ENCODE data around the gene CAMK1D. TPM values are rescaled to one million over a fixed set of nuclear protein-coding genes. Genes with fewer than 3 reads are reported as not detected.
A peak's percentile ranks its signal among the peaks of the same experiment; 100 is the strongest.

CAMK1D gene
- total RNA-seq, 1 donor from 2014 or later, result 58.8 TPM

- POLR2A ChIA-PET, result no interaction called here
- no peak for TF ChIP-seq CTCF (IDR thresholded peaks at IDR 0.05)
- H3K9me3 Mint-ChIP-seq, result no peaks in the 10 kb centered on the region
- intact Hi-C loops (cut with micrococcal nuclease), result no loop called here
- DNase-seq (no peak), ATAC-seq (ENCODE audit: low read depth) (no peak)
- no peak overlapping the region for H3K4me3 Mint-ChIP-seq
- H3K4me1 Mint-ChIP-seq, result peaks cover 50% of the 10 kb centered on the region
- CTCF ChIA-PET, result no interaction called here
- H3K36me3 Mint-ChIP-seq (ENCODE audit: low read depth), result peaks cover 17% of the 10 kb centered on the region
- peak overlapping the region; percentile 77 for H3K27ac Mint-ChIP-seq
- no peaks in the 10 kb centered on the region for H3K27me3 Mint-ChIP-seq
Observed at GRCh38 chr10:12568391-12569009, 219.2 kb downstream of the CAMK1D start.

GRCh38 chr10:12572281-12572680 is 222.9 kb downstream of the CAMK1D start:
- no peaks in the 10 kb centered on the region for H3K27me3 Mint-ChIP-seq
- ChIA-PET CTCF (no interaction called here), POLR2A (no interaction called here)
- intact Hi-C loops (cut with micrococcal nuclease), result no loop called here
- DNase-seq, result no peak
- TF ChIP-seq CTCF (IDR thresholded peaks at IDR 0.05), result no peak
- ATAC-seq (ENCODE audit: low read depth), result no peak
- H3K9me3 Mint-ChIP-seq, result no peaks in the 10 kb centered on the region
- peaks cover 38% of the 10 kb centered on the region for H3K36me3 Mint-ChIP-seq (ENCODE audit: low read depth)
- H3K4me1 Mint-ChIP-seq, result peaks cover 15% of the 10 kb centered on the region
- no peak overlapping the region for H3K27ac Mint-ChIP-seq
- H3K4me3 Mint-ChIP-seq, result no peak overlapping the region

- H3K4me3 Mint-ChIP-seq, result no peak overlapping the region
- CTCF ChIA-PET, result no interaction called here
- H3K27me3 Mint-ChIP-seq, result no peaks in the 10 kb centered on the region
- no peak for DNase-seq
- intact Hi-C loops (cut with micrococcal nuclease), result no loop called here
- TF ChIP-seq CTCF (IDR thresholded peaks at IDR 0.05), result no peak
- peaks cover 53% of the 10 kb centered on the region for H3K36me3 Mint-ChIP-seq (ENCODE audit: low read depth)
- peaks cover 25% of the 10 kb centered on the region for H3K4me1 Mint-ChIP-seq
- ATAC-seq (ENCODE audit: low read depth), result no peak
- H3K27ac Mint-ChIP-seq, result no peak overlapping the region
- no peaks in the 10 kb centered on the region for H3K9me3 Mint-ChIP-seq
- POLR2A ChIA-PET, result no interaction called here
Observed at GRCh38 chr10:12577610-12578009, 228.3 kb downstream of the CAMK1D start.

- H3K27me3 Mint-ChIP-seq, result no peaks in the 10 kb centered on the region
- TF ChIP-seq CTCF (IDR thresholded peaks at IDR 0.05), result no peak
- no peak for DNase-seq
- ChIA-PET CTCF (no interaction called here), POLR2A (interaction anchor here (0.7 kb wide), 1 partner anchor 112 kb away, joined by 5 read pairs; no protein-coding TSS in a partner anchor)
- peak overlapping the region; percentile 5 for H3K27ac Mint-ChIP-seq
- H3K9me3 Mint-ChIP-seq, result peaks cover under 1% of the 10 kb centered on the region
- intact Hi-C loops (cut with micrococcal nuclease), result no loop called here
- peak; percentile 21 for ATAC-seq (ENCODE audit: low read depth)
- no peak overlapping the region for H3K4me3 Mint-ChIP-seq
- peaks cover 29% of the 10 kb centered on the region for H3K4me1 Mint-ChIP-seq
- H3K36me3 Mint-ChIP-seq (ENCODE audit: low read depth), result peaks cover 40% of the 10 kb centered on the region
Observed at GRCh38 chr10:12579954-12580858, 230.9 kb downstream of the CAMK1D start.

- no peak for TF ChIP-seq CTCF (IDR thresholded peaks at IDR 0.05)
- CTCF ChIA-PET, result no interaction called here
- POLR2A ChIA-PET, result interaction anchor here (0.6 kb wide), 1 partner anchor 42 kb away, joined by 5 read pairs; no protein-coding TSS in a partner anchor
- H3K4me1 Mint-ChIP-seq, result peaks cover 59% of the 10 kb centered on the region
- DNase-seq (no peak), ATAC-seq (ENCODE audit: low read depth) (no peak)
- H3K9me3 Mint-ChIP-seq, result peaks cover 2% of the 10 kb centered on the region
- H3K27me3 Mint-ChIP-seq, result no peaks in the 10 kb centered on the region
- no peak overlapping the region for H3K4me3 Mint-ChIP-seq
- intact Hi-C loops (cut with micrococcal nuclease), result no loop called here
- no peak overlapping the region for H3K27ac Mint-ChIP-seq
- H3K36me3 Mint-ChIP-seq (ENCODE audit: low read depth), result peaks cover 39% of the 10 kb centered on the region
Observed at GRCh38 chr10:12583891-12584595, 234.7 kb downstream of the CAMK1D start.

Measured in activated B cell treated with CpG ODN at 0.5 μM for 24 hours (primary cell).